BLaER1 (cell line): ENCODE measurements around the gene RASIP1.
"Not testable (repeated sequence)": the region's sequence is repeated elsewhere in the genome, so short reads cannot be mapped to it uniquely, and the experiment has no call there.

ENCODE experiments used
- H3K27ac ChIP-seq: shearing (Covaris generic); formaldehyde crosslinking; 2 replicates; pipeline ENCODE4 v1.8.1; 2022
- H3K27me3 ChIP-seq: shearing (Covaris generic); formaldehyde crosslinking; 2 replicates; pipeline ENCODE4 v1.8.1; 2022
- H3K36me3 ChIP-seq: shearing (Covaris generic); formaldehyde crosslinking; 2 replicates; pipeline ENCODE4 v1.8.1; 2022
- H3K4me1 ChIP-seq: shearing (Covaris generic); formaldehyde crosslinking; 2 replicates; pipeline ENCODE4 v1.8.1; 2022
- H3K4me2 ChIP-seq: shearing (Covaris generic); formaldehyde crosslinking; 2 replicates; pipeline ENCODE4 v1.8.1; 2022
- H3K4me3 ChIP-seq: shearing (Covaris generic); formaldehyde crosslinking; 2 replicates; pipeline ENCODE4 v1.8.1; 2022
- H3K9ac ChIP-seq: shearing (Covaris generic); formaldehyde crosslinking; 2 replicates; pipeline ENCODE4 v1.8.1; 2022
- H3K9me3 ChIP-seq: shearing (Covaris generic); formaldehyde crosslinking; 2 replicates; pipeline ENCODE4 v1.8.1; 2022
- H4K20me1 ChIP-seq: shearing (Covaris generic); formaldehyde crosslinking; 2 replicates; pipeline ENCODE4 v1.8.1; 2022
- Cebpa-rat ChIP-seq: shearing (Covaris generic); IDR thresholded peaks from 2 replicates; pipeline ENCODE4 v1.8.1; 2022

Gene RASIP1

GRCh38 chr19:48770734-48771472 is 30.5 kb upstream of the RASIP1 start:
- Histone ChIP-seq H3K27ac (no peak overlapping the region), H4K20me1 (no peaks in the 10 kb centered on the region), H3K4me1 (peaks cover 40% of the 10 kb centered on the region), H3K9me3 (no peaks in the 10 kb centered on the region), H3K27me3 (no peaks in the 10 kb centered on the region), H3K4me3 (no peak overlapping the region), H3K4me2 (no peak overlapping the region), H3K9ac (no peak overlapping the region), H3K36me3 (no peaks in the 10 kb centered on the region)
- TF ChIP-seq Cebpa-rat = no peak

DNA sequence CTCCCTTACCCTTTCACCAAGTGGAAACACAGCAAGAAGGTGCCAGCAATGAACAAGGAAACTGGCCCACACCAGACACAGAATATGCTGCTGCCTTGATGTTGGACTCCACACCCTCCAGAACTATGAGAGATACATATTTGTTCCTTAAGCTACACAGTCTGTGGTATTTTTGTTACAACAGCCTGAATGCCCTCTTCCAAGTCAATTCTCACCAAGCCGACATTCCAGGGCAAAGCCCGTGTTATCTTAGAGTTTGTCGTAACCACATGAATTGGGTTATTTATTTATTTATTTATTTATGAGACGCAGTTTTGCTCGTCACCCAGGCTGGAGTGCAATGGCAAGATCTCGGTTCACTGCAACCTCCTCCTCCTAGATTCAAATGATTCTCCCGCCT is 29.9 kb upstream of the RASIP1 start:
- Histone ChIP-seq H3K9ac (no peak overlapping the region), H3K27me3 (no peaks in the 10 kb centered on the region), H3K4me1 (peaks cover 43% of the 10 kb centered on the region), H3K27ac (no peak overlapping the region), H3K9me3 (no peaks in the 10 kb centered on the region), H4K20me1 (no peaks in the 10 kb centered on the region), H3K36me3 (no peaks in the 10 kb centered on the region), H3K4me3 (no peak overlapping the region), H3K4me2 (no peak overlapping the region)
- TF ChIP-seq Cebpa-rat = no peak

DNA sequence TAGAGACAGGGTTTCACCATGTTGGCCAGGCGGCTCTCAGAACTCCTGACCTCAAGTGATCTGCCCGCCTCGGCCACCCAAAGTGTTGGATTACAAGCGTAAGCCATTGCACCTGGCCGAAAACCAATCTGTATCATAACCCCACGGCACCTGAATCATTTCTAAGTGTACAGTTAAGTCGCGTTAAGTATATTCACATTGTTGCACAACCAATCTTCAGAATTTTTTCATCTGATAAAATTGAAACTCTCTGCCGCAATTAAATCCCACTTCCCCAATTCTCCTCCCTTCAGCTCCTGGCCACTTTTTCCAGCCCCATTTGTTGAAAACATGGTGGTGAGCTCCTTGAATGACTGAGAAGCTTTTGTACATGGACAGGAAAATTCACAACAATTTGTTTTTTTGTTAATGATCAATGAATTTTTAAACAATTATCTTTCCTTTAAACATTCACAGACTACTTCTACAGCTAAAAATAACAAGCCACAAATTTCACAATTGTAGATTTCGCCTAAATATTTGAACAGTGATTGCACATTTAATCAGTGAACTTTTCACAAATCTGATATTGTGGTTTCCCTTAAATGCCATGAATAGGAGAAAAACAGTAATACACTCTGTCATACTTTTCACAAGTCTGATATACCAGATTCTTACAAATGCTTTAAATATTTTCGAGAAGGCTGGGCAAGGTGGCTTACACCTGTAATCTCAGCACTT is 28.7 kb upstream of the RASIP1 start:
- no peak overlapping the region for H3K27ac ChIP-seq
- H3K4me1 ChIP-seq = peaks cover 37% of the 10 kb centered on the region

DNA sequence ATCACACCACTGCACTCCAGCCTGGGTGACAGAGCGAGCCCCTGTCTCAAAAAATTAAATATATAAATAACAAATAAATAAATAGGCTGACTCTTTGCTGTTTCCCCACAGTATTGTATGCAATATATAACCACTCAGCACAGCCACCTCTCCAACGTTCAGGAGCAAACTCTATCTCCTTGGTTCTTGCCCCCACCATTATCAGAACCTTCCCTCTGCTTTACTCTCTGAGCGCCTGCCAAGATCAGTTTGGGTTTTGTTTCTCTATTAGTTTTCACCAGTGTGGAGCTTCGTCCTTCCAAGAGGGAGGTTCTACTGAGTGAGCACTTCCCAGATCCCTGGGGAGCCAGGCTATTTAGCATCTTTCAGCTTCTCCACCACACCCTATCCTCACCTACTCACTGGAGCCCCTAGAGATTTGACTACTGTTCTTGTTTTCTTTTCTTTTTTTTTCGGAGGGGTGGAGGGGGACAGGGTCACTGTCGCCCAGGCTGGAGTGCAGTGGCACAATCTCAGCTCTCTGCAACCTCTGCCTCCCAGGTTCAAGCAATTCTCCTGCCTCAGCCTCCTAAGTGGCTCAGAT is 27.9 kb upstream of the RASIP1 start:
- H3K4me3 ChIP-seq = not testable (repeated sequence)

More for the DNA sequence above, 28.7 kb upstream of the RASIP1 start:
- Histone ChIP-seq H3K36me3 (no peaks in the 10 kb centered on the region), H3K4me2 (no peak overlapping the region), H3K9ac (no peak overlapping the region), H3K9me3 (no peaks in the 10 kb centered on the region), H3K27me3 (no peaks in the 10 kb centered on the region), H4K20me1 (no peaks in the 10 kb centered on the region), H3K4me3 (no peak overlapping the region)
- TF ChIP-seq Cebpa-rat = no peak

GRCh38 chr19:48765816-48766215 is 25.4 kb upstream of the RASIP1 start:
- H4K20me1 ChIP-seq, H3K36me3 ChIP-seq, H3K27me3 ChIP-seq, H3K4me2 ChIP-seq, H3K27ac ChIP-seq, H3K9me3 ChIP-seq, H3K9ac ChIP-seq, H3K4me3 ChIP-seq: not testable (repeated sequence)
- H3K4me1 ChIP-seq = peaks cover 29% of the 10 kb centered on the region

More for the DNA sequence above, 27.9 kb upstream of the RASIP1 start:
- not testable (repeated sequence) for H3K27ac ChIP-seq, H3K9ac ChIP-seq, H4K20me1 ChIP-seq, H3K9me3 ChIP-seq, H3K27me3 ChIP-seq, H3K4me2 ChIP-seq, H3K36me3 ChIP-seq
- H3K4me1 ChIP-seq = peaks cover 32% of the 10 kb centered on the region

GRCh38 chr19:48760504-48761205 is 20.2 kb upstream of the RASIP1 start:
- Histone ChIP-seq H3K9ac (no peak overlapping the region), H3K27me3 (no peaks in the 10 kb centered on the region), H3K36me3 (no peaks in the 10 kb centered on the region), H3K4me2 (peak overlapping the region; percentile 84), H3K4me1 (peaks cover 17% of the 10 kb centered on the region), H3K4me3 (no peak overlapping the region), H4K20me1 (no peaks in the 10 kb centered on the region), H3K9me3 (no peaks in the 10 kb centered on the region), H3K27ac (peak overlapping the region; percentile 50)
- TF ChIP-seq Cebpa-rat = no peak

GRCh38 chr19:48757741-48758144 is 17.3 kb upstream of the RASIP1 start:
- no peak for TF ChIP-seq Cebpa-rat
- Histone ChIP-seq H3K4me2 (no peak overlapping the region), H3K9me3 (no peaks in the 10 kb centered on the region), H3K27ac (no peak overlapping the region), H3K9ac (no peak overlapping the region), H4K20me1 (no peaks in the 10 kb centered on the region), H3K4me1 (peaks cover 34% of the 10 kb centered on the region), H3K27me3 (peaks cover 17% of the 10 kb centered on the region), H3K4me3 (no peak overlapping the region), H3K36me3 (no peaks in the 10 kb centered on the region)

DNA sequence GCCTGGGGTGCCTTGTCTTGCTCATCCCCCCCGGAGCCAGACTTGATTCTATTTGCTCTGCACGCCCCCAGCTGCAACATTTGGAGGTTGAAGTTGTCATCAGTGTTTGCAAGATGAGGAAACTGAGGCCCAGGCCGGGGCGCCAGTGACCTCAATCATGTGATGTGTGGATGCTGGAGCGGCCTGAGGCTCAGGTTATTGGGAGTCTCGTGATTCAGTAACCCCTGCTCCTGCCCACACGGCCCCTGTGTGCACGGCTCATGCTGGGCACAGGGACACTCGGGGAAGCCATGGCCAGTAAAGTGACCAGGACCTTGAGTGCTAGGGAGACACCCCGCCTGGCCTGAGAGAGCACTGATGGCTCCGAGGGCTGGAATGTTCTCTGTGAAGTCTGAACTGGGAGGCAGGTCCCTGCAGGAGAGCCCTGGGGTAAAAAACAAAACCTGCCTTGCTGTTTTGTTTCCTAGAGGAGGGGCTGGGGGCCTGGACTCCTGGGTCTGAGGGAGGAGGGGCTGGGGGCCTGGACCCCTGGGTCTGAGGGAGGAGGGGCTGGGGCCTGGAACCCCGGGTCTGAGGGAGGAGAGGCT is 16.8 kb upstream of the RASIP1 start:
- Histone ChIP-seq H3K27ac (no peak overlapping the region), H4K20me1 (no peaks in the 10 kb centered on the region), H3K9me3 (no peaks in the 10 kb centered on the region), H3K9ac (no peak overlapping the region), H3K4me1 (peaks cover 39% of the 10 kb centered on the region), H3K4me2 (no peak overlapping the region), H3K4me3 (no peak overlapping the region), H3K27me3 (peaks cover 22% of the 10 kb centered on the region), H3K36me3 (no peaks in the 10 kb centered on the region)
- TF ChIP-seq Cebpa-rat = no peak

DNA sequence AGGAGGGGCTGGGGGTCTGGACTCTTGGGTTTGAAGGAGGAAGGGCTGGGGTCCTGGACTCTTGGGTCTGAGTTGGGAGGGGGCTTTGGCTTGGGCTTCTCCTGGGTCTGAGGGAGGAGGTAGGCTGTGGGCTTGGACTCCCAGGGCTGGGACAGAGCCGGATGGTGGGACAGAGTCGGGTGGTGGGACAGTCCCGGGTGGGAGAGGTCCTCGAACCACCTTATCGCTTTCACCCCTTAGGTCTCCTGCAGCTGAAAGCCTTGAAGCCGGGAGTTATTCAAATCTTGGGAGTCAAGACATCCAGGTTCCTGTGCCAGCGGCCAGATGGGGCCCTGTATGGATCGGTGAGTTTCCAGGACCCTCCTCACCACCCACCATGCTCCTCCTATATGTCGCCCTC is 16.3 kb upstream of the RASIP1 start:
- no peaks in the 10 kb centered on the region for H3K9me3 ChIP-seq
- no peak overlapping the region for H3K4me2 ChIP-seq
- no peaks in the 10 kb centered on the region for H3K36me3 ChIP-seq
- peaks cover 27% of the 10 kb centered on the region for H3K27me3 ChIP-seq
- no peak for TF ChIP-seq Cebpa-rat
- peaks cover 44% of the 10 kb centered on the region for H3K4me1 ChIP-seq
- no peak overlapping the region for H3K4me3 ChIP-seq
- H4K20me1 ChIP-seq = no peaks in the 10 kb centered on the region
- no peak overlapping the region for H3K27ac ChIP-seq
- no peak overlapping the region for H3K9ac ChIP-seq

DNA sequence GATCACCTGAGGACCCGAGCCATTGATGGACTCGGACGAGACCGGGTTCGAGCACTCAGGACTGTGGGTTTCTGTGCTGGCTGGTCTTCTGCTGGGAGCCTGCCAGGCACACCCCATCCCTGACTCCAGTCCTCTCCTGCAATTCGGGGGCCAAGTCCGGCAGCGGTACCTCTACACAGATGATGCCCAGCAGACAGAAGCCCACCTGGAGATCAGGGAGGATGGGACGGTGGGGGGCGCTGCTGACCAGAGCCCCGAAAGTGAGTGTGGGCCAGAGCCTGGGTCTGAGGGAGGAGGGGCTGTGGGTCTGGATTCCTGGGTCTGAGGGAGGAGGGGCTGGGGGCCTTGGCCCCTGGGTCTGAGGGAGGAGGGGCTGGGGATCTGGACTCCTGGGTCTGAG is 15.8 kb upstream of the RASIP1 start:
- Histone ChIP-seq H3K4me2 (no peak overlapping the region), H3K9ac (no peak overlapping the region), H3K4me3 (no peak overlapping the region), H3K36me3 (no peaks in the 10 kb centered on the region), H4K20me1 (no peaks in the 10 kb centered on the region), H3K27me3 (peaks cover 30% of the 10 kb centered on the region), H3K9me3 (no peaks in the 10 kb centered on the region), H3K27ac (no peak overlapping the region), H3K4me1 (peaks cover 49% of the 10 kb centered on the region)
- TF ChIP-seq Cebpa-rat = no peak
